ENCODE measurements around the gene RET.

DNA sequence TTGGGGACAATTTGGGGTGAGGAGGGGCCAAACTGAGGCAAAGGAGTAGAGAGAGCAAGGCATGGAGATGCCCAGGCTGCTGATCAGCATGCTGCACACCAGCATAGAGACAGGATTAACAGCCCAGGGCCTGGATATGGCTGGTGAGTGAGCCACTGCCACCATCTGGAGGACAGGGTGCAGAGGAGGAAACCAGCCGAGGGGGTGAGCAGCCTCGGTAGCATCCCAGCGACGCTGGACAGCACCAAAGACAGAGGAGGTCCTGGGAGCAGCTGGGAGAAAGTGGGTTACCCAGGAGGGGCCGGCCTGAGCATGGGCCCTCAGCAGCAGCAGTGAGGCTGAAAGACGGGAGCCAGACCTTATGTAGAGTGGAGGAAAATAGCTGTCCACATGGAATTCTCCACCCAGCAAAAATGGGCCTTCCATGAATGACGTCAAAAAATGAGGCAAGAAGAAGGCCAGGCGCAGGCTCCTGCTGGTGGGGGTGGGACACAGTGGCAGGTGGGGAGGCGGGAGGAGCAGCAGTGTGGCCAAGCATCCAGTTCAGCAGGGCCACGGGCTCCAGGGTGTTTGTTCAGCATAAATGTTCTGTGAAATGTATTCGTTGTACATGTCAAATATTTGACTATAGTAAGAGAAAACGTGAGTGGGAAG lies 16.7 kb downstream of the RET start:
- TF ChIP-seq, protein P1, sequence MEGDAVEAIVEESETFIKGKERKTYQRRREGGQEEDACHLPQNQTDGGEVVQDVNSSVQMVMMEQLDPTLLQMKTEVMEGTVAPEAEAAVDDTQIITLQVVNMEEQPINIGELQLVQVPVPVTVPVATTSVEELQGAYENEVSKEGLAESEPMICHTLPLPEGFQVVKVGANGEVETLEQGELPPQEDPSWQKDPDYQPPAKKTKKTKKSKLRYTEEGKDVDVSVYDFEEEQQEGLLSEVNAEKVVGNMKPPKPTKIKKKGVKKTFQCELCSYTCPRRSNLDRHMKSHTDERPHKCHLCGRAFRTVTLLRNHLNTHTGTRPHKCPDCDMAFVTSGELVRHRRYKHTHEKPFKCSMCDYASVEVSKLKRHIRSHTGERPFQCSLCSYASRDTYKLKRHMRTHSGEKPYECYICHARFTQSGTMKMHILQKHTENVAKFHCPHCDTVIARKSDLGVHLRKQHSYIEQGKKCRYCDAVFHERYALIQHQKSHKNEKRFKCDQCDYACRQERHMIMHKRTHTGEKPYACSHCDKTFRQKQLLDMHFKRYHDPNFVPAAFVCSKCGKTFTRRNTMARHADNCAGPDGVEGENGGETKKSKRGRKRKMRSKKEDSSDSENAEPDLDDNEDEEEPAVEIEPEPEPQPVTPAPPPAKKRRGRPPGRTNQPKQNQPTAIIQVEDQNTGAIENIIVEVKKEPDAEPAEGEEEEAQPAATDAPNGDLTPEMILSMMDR (IDR thresholded peaks at IDR 0.05; ENCODE audit: low read depth, low read length): no peak
- no peak for TF ChIP-seq EZH2phosphoT487 (IDR thresholded peaks at IDR 0.05; ENCODE audit: low read depth)

Measured in OCI-LY3 (cell line).